Activated T-cell treated with anti-CD3 and anti-CD28 coated beads, Interleukin-2, amount 50 U/mL, for 24 hours (primary cell): ENCODE data around the gene PLBD2.

Experiments used
- DNase-seq: peaks from one replicate; pipeline ENCODE4 v3.0.0-alpha.2; 2020
- H3K27ac Mint-ChIP-seq: 2 replicates; pipeline ENCODE4 v1.8.0; 2020; ENCODE audit warnings: mild to moderate bottlenecking, mixed read lengths
- H3K27me3 Mint-ChIP-seq: 2 replicates; pipeline ENCODE4 v1.8.0; 2020; ENCODE audit warnings: mixed read lengths
- H3K36me3 Mint-ChIP-seq: 2 replicates; pipeline ENCODE4 v1.8.0; 2020; ENCODE audit warnings: low read depth, mixed read lengths
- H3K4me1 Mint-ChIP-seq: 2 replicates; pipeline ENCODE4 v1.8.0; 2020; ENCODE audit warnings: low read depth, mixed read lengths
- H3K4me3 Mint-ChIP-seq: 2 replicates; pipeline ENCODE4 v1.8.0; 2020; ENCODE audit warnings: mild to moderate bottlenecking, moderate library complexity, mixed read lengths
- H3K9me3 Mint-ChIP-seq: 2 replicates; pipeline ENCODE4 v1.8.0; 2020; ENCODE audit warnings: mixed read lengths

PLBD2 gene

DNA sequence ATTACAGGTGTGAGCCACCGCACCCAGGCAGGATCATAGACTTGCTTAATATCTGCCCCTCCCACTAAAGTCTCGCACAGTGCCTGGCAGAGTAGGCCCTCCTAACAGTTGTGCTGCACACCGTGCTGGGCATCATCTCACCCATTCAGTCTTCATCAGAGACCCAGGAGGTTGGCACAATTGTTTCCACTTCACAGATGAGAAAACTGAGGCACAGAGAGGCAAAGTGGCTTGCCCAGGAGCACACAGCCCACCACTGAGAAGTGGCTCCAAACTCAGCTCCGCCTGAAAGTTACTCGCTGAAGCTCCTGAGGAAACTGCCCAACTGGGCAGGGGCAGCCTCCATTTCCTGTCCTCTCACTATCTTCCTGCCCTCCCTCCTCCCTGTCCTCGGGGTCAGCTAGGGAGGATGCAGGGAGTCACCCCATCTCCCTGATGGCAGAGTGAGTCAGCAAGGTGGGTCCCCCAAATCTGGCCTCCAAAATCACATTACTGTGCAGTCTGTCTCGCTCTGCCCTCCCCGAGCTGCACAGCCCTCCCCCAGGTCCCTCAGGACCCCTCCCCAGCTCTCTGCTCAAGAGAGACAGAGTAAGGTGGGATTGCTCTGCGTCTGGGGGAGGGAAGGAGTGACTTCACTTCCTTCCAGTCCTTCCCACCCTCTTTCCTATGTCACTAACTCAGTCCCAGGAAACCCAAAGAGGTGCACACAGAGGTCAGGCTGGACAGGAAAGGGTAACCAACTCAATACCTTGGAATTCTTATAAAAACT, 29.2 kb upstream of the PLBD2 start:
- H3K27ac Mint-ChIP-seq: peak overlapping the region; percentile 85
- H3K4me3 Mint-ChIP-seq: no peak overlapping the region
- H3K27me3 Mint-ChIP-seq: no peaks in the 10 kb centered on the region
- DNase-seq: no peak
- H3K36me3 Mint-ChIP-seq: peaks cover 62% of the 10 kb centered on the region
- H3K4me1 Mint-ChIP-seq: peaks cover 56% of the 10 kb centered on the region
- H3K9me3 Mint-ChIP-seq: no peaks in the 10 kb centered on the region

DNA sequence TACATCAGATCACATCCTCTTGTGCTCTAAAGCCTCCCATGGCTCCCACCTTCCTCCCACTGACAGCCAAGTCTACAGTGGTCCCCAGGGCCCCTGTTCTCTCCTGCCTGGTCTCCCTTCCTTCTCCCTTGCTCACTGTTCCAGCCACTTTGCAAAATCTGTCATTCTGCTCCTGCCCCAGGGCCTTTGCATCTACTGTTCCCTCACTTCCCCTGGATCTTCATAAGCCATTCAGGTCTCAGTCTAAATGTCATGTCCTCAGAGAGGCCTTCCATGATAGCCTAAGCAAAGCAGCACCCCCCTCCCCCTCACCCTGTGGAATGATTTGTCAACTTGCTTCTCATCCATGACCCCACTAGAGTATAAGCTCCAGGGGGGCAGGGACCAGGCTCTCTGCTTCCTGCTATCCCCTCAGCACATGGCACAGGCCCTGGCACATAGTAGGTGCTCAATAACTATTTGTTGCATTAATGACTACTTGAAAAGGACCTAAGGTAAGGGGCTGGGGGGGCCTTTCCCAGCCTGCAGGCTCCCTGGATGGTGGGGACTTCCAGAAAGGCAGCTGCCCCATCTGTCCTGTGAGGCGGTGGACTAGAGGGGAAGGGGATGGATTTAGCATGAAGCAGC, 28.5 kb upstream of the PLBD2 start:
- H3K4me1 Mint-ChIP-seq: peaks cover 55% of the 10 kb centered on the region
- no peak for DNase-seq

DNA sequence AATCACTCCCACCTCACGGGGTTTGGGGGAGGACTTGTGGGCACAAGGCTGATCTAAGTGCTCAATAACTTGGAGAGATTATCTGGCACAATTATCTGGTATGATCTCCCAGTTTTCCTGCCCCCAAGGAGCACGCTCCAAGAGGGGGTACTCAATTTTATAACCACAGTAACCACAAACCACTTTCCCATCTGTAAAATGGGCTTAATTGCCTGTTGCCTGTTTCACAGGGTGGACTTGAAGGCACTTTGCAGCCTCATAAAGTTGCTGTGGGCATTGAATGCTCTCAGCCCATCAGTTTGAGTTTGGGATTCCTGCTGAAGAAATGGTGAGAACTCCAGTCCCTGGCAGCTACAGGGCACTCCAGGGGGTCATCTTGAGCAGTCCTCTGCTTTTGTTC, 27.9 kb upstream of the PLBD2 start:
- no peak overlapping the region for H3K4me3 Mint-ChIP-seq

More for the DNA sequence above, 28.5 kb upstream of the PLBD2 start:
- Mint-ChIP-seq H3K36me3 (peaks cover 64% of the 10 kb centered on the region), H3K4me3 (no peak overlapping the region), H3K9me3 (no peaks in the 10 kb centered on the region), H3K27ac (peak overlapping the region; percentile 85), H3K27me3 (no peaks in the 10 kb centered on the region)

DNA sequence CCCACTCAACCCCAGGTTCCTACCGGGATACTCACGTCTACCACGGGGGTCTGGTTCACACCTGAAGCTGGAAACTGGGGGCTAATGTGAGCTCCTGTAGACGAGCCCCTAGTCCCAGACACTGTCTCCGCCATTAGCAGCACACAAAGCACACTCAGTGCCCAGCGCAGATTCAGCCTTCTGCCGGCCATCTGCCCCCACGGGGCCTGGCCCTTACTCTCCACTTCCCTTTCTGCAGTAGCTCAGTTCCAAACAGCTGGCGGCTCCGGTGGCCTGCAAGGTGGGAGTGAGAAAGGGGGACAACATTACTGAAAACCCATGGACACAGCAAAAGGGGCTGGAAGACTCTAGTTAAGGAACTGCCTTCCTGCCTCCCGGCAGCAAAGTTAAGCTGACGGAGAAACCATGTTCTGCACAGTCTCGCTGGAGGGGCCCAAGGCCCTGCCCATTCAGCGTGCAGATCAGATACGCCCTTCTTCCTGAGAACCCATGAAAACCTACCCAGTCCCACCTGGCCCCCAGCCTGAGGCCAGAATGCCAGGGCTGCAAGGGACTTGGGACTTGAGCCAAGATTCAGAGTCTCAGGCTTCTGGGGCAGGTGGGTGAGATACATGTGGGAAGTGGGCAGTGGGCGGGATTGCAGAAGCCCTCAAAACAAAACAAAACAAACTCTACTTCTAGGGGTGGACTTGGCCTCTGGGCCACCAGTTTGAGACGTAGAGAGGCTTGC, 25.5 kb upstream of the PLBD2 start:
- H3K36me3 Mint-ChIP-seq: peaks cover 48% of the 10 kb centered on the region
- no peaks in the 10 kb centered on the region for H3K9me3 Mint-ChIP-seq
- no peak for DNase-seq
- no peaks in the 10 kb centered on the region for H3K27me3 Mint-ChIP-seq
- H3K27ac Mint-ChIP-seq: peak overlapping the region; percentile 44
- peaks cover 47% of the 10 kb centered on the region for H3K4me1 Mint-ChIP-seq
- peak overlapping the region; percentile 98 for H3K4me3 Mint-ChIP-seq

More for the DNA sequence above, 27.9 kb upstream of the PLBD2 start:
- H3K9me3 Mint-ChIP-seq: no peaks in the 10 kb centered on the region
- no peak for DNase-seq
- H3K36me3 Mint-ChIP-seq: peaks cover 61% of the 10 kb centered on the region
- H3K27me3 Mint-ChIP-seq: no peaks in the 10 kb centered on the region
- no peak overlapping the region for H3K27ac Mint-ChIP-seq
- peaks cover 54% of the 10 kb centered on the region for H3K4me1 Mint-ChIP-seq

DNA sequence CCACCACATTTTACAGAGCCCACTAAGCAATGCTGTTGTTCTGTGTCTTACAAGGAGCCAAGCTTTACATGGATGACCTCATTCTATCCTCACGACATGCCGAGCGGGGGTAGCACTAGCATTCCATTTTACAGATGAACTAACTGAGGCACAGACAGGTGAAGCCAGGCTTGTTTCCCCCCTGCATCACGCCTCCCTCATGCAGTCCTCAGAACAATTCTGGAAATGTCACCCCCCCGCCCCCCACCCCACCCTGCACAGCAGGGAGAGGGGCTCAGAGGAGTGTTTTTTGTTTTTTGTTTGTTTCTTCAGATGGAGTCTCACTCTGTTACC, 25.0 kb upstream of the PLBD2 start:
- no peak for DNase-seq
- Mint-ChIP-seq H3K36me3 (peaks cover 45% of the 10 kb centered on the region), H3K4me3 (peak overlapping the region; percentile 98), H3K27me3 (no peaks in the 10 kb centered on the region), H3K27ac (peak overlapping the region; percentile 44), H3K9me3 (no peaks in the 10 kb centered on the region), H3K4me1 (peaks cover 46% of the 10 kb centered on the region)

DNA sequence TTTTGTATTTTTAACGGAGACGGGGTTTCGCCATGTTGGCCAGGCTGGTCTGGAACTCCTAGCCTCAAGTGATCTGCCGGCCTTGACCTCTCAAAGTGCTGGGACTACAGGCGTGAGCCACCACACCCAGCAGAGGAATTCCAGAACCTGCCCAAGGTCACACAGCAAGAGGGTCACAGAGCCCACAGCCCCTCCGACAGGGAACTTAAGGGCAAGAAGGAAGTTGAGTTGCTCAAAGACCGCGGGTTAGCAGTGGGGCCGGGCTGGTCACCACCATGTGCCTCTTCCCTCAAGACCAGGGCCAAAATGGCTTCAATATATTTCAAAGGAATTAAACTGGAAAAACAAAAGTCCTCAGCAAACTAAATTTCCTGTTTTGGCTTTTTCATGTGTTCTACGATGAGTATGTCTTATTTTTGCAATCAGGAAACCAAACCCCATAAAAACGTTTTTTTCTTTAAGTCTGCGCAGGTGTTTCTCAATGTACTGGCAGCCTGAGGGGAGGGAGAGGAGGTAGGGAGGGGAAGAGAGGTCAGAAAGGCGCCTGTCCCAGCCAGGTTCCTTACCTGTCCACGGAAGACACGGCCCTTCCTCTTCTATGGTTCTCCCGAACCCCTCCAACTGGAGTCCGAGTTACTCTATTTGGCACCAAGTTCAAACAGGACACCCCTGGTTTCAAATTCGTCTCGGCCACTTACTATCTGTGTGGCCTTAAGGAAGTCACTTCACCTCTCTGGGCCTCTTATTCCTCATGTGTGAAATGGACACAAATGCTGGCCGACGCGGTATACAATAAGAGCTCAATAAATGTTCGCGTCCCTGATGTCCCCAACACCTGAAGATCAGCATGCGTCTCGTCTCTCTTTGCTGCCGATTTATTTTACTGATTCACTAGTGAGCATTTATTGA, 24.3 kb upstream of the PLBD2 start:
- Mint-ChIP-seq H3K27ac (peak overlapping the region; percentile 74), H3K27me3 (no peaks in the 10 kb centered on the region), H3K36me3 (peaks cover 40% of the 10 kb centered on the region), H3K9me3 (no peaks in the 10 kb centered on the region), H3K4me3 (peak overlapping the region; percentile 98), H3K4me1 (peaks cover 45% of the 10 kb centered on the region)
- no peak for DNase-seq

DNA sequence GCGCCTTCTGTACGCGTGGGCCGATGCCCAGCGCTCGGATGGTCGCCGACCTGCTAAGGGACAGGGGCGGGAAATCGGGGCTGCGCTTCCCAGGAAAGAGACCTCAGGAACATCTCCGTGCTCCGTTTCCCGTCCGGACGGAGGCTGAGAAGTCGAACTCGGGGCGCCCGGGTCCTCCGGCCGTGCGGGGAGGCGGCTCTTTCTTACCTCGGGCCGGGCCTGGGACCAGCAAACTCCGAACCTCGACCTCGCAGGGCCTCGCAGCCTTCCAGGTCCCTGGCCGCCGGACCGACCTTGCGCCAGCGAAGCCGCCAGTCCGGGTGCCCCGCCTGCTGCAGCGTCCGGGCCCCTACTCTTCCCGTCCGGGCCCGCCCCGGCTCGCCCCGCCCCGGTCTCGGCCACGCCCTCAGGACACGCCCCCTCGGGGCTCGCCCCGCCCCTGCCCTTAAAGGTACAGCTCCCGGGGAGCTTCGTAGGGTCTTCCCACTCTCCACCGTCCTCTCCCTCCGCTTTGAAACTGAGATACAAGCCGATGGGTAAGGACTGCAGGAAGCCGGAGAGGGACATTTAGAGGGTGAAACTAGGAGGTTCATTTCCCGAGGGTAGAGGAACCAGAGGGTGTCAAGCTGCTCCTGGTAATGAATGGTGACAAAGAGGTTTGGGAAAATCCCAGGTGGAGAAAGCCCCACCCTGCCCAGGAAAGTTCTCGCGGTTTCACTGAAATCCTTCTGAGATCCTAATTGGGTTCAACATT, 23.4 kb upstream of the PLBD2 start, which contains the start of gene SLC8B1:
SLC8B1 (minus strand) TSS at position 324 of the 754 bp plus-strand sequence. CDS start 2,231 bp downstream, outside the sequence.
- H3K36me3 Mint-ChIP-seq: peaks cover 33% of the 10 kb centered on the region
- no peaks in the 10 kb centered on the region for H3K9me3 Mint-ChIP-seq
- H3K4me1 Mint-ChIP-seq: peaks cover 37% of the 10 kb centered on the region
- no peaks in the 10 kb centered on the region for H3K27me3 Mint-ChIP-seq
- peak within 1 kb of the TSS; percentile 86 for H3K27ac Mint-ChIP-seq
- peak within 1 kb of the TSS; percentile 98 for H3K4me3 Mint-ChIP-seq
- peak; percentile 97 for DNase-seq

DNA sequence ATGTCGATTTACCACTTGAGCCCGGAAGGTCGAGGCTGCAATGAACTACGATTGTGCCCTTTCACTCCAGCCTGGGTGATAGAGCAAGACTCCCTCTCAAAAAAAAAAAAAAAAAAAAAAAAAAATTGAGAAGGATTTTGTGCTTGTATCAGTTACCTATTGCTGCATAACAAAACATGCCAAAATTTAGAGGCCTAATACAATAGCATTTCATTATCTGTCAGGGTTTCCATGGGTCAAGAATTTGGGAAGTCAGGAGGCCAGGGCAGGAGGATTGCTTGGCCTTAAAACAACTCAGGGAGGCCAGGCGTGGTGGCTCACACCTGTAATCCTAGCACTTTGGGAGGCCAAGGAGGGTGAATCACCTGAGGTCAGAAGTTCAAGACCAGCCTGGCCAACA, 18.8 kb upstream of the PLBD2 start:
- peaks cover 6% of the 10 kb centered on the region for H3K4me1 Mint-ChIP-seq
- H3K36me3 Mint-ChIP-seq: peaks cover 2% of the 10 kb centered on the region
- DNase-seq: no peak
- H3K4me3 Mint-ChIP-seq: no peak overlapping the region
- no peak overlapping the region for H3K27ac Mint-ChIP-seq
- H3K27me3 Mint-ChIP-seq: no peaks in the 10 kb centered on the region
- no peaks in the 10 kb centered on the region for H3K9me3 Mint-ChIP-seq

DNA sequence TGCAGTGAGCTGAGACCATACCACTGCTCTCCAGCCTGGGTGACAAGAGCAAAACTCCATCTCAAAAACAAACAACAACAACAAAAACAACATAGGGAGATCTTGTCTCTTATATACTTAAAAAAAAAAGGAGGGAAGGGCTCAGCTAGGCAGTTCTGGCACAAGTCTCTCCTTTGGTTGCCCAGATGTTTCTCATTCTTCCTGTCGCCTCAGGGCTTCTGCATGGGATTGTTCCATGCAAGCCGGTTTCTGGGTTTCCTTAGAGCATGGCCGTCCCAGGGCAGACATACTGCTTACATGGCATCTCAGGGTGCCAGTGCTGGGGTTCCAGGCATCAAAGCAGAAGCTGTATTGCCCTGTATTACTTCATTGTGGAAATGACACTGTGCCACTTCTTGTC, 18.3 kb upstream of the PLBD2 start:
- Mint-ChIP-seq H3K4me3 (no peak overlapping the region), H3K4me1 (peaks cover 6% of the 10 kb centered on the region), H3K36me3 (no peaks in the 10 kb centered on the region), H3K27me3 (no peaks in the 10 kb centered on the region), H3K9me3 (no peaks in the 10 kb centered on the region), H3K27ac (no peak overlapping the region)
- no peak for DNase-seq

DNA sequence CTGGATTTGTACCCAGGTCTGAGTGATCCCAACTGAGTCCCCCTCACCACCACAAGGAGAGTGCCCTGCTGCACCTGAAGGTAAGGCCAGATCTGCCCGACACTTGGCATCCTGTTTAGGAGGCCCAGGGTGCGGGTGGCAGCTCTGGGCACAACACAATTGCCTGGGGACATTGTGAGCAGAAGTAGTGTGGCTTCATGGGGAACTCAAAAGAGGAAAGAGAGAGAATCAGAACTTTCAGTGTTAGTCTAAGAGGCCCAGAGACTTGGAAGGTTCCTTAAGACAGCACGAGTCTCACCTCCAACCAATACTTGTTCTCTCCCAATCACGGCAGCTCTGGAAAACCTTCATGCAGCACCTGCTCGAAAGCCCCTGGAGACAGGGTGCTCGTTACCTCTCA, 16.9 kb upstream of the PLBD2 start:
- Mint-ChIP-seq H3K27ac (no peak overlapping the region), H3K4me1 (no peaks in the 10 kb centered on the region), H3K4me3 (no peak overlapping the region), H3K36me3 (no peaks in the 10 kb centered on the region), H3K27me3 (no peaks in the 10 kb centered on the region), H3K9me3 (no peaks in the 10 kb centered on the region)
- DNase-seq: no peak

DNA sequence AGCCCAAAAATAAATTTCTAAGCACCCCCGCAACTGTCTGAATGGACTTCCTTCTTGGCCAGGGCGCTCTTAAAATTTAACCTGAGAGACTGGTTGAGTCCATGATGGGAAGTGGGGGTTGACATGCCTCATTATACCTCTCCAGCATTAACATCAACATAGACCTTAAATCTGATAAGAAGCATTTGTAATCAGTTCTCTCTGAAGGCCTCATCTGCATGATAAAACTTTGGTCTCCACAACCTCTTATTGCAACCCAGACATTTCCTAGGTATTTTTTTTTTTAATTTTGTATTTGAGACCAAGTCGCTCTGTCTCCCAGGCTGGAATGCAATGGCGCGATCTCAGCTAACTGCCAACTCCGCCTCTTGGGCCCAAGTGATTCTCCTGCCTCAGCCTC, 13.1 kb upstream of the PLBD2 start:
- Mint-ChIP-seq H3K27ac (no peak overlapping the region), H3K4me1 (no peaks in the 10 kb centered on the region), H3K36me3 (no peaks in the 10 kb centered on the region), H3K9me3 (no peaks in the 10 kb centered on the region), H3K27me3 (no peaks in the 10 kb centered on the region), H3K4me3 (no peak overlapping the region)
- no peak for DNase-seq

DNA sequence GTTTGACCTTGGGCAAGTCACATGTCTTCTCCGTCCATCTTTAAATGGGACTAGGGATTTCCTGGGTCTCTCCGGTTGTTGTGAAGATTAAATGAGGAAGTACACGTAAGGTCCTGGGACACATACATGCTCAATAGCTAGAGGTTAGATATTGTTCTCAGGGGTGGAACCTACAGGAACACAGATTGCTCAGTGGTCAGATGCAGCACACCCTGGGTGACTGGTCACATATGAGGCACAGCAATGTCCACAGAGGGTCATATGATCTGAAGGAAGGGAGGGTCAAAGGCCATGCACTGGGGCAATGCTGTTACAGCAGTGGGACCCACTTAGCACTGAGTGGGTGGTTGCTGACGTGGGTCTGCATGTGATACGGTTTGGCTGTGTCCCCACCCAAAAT, 12.0 kb upstream of the PLBD2 start:
- no peak overlapping the region for H3K27ac Mint-ChIP-seq
- no peak overlapping the region for H3K4me3 Mint-ChIP-seq
- H3K9me3 Mint-ChIP-seq: no peaks in the 10 kb centered on the region
- no peaks in the 10 kb centered on the region for H3K27me3 Mint-ChIP-seq
- H3K4me1 Mint-ChIP-seq: no peaks in the 10 kb centered on the region
- DNase-seq: no peak
- H3K36me3 Mint-ChIP-seq: no peaks in the 10 kb centered on the region

DNA sequence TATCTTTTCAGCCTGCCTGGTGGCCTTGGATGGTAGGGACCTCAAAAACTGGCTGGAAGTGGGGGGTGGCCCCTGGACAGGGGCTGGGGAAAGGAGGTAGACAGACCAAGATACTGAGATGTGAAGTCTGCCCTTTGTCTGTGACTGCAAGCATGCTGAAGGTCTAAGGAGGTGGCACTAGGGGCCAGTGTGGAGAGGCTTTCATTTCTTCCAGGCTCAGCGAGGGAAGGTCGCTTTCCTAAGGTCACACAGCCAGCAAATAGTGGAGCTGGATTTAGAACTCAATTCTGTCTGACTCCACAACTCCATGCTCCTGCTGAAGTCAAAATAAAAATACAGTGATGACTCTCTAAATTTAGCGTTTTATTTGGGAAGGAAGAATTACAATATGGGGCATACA, 11.3 kb upstream of the PLBD2 start:
- Mint-ChIP-seq H3K4me1 (no peaks in the 10 kb centered on the region), H3K9me3 (no peaks in the 10 kb centered on the region), H3K36me3 (no peaks in the 10 kb centered on the region), H3K27me3 (no peaks in the 10 kb centered on the region), H3K4me3 (no peak overlapping the region), H3K27ac (no peak overlapping the region)
- no peak for DNase-seq

DNA sequence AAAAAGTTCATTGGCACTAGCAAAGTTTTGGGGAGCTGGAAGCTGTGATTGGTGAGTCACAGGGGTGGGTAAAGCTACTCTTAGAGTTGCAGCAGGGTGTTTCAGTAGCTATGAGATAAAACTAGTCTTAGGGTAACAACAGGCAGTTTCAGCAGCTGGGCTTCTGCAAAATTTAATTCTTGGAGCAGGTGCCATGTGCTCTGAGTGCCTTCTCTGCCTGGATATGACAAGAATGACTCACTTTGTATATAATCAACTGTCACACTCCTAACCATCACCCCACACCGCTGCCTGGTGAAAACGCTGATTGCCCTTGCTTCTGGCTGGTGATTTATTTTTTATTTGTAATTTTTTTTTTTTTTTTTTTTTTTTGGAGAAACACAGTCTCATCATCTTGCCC, 10.5 kb upstream of the PLBD2 start:
- Mint-ChIP-seq H3K9me3 (no peaks in the 10 kb centered on the region), H3K27ac (no peak overlapping the region), H3K4me1 (no peaks in the 10 kb centered on the region), H3K4me3 (no peak overlapping the region), H3K36me3 (no peaks in the 10 kb centered on the region), H3K27me3 (no peaks in the 10 kb centered on the region)
- DNase-seq: no peak
